ENCODE measurements around the gene TSHZ2.

GRCh38 chr20:53214392-53214791, 242.2 kb downstream of the TSHZ2 start:
- TF ChIP-seq FOXK2 (IDR thresholded peaks at IDR 0.05) (no peak), SUZ12 (IDR thresholded peaks at IDR 0.05) (no peak), LEF1 (IDR thresholded peaks at IDR 0.05; ENCODE audit: borderline replicate concordance) (no peak), SP1 (IDR thresholded peaks at IDR 0.05) (no peak), FOXM1 (IDR thresholded peaks at IDR 0.05; ENCODE audit: borderline replicate concordance) (no peak), TARDBP (IDR thresholded peaks at IDR 0.05) (no peak), PKNOX1 (IDR thresholded peaks at IDR 0.05) (no peak), BHLHE40 (IDR thresholded peaks at IDR 0.05; ENCODE audit: borderline replicate concordance) (no peak), CTBP1 (IDR thresholded peaks at IDR 0.05; ENCODE audit: borderline replicate concordance) (no peak), HDGF (IDR thresholded peaks at IDR 0.05; ENCODE audit: borderline replicate concordance) (no peak), ELF4 (IDR thresholded peaks at IDR 0.05) (no peak), FOXA1 (IDR thresholded peaks at IDR 0.05) (no peak)

Measured in HEK293T (cell line).